GM21576 (cell line): ENCODE results near the gene RIT2.

Source experiments
- ATAC-seq: cut with Tn5 transposase; IDR thresholded peaks from one replicate; pipeline ENCODE4 v1.9.1; 2021; ENCODE audit warnings: mild to moderate bottlenecking, moderate library complexity; ENCODE audit not compliant: unreplicated experiment

RIT2 gene

GRCh38 chr18:42706618-42707017, 408.9 kb downstream of the RIT2 start:
- no peak for ATAC-seq

DNA sequence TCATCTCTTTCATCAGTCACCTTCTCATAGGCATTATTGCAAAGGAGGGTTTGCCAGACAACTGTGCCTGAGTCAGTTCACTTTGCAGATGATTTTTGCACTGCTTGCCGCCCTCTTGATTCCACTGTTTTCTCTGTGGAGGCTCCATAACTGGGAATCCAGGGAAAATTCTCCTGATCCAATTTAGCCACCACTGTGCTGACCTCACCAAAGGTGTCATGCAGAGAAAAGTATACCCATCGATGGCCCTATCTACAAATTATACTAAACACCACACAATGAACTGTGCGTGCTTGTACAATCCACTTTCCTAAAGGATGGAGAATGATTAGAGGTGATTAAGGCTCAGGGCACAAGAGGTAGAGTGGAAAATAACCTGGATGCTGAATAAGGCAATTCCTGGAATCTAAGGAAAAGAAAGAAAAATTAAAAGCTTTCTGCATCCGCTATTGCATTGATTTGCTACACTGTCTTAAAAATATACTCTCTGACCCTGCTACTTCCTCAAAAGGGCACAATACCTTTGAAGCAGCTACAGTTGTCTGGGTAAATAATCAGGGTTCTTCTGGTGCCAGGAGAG, 409.4 kb downstream of the RIT2 start:
- ATAC-seq, result no peak
